K562 treated with DMSO at 1 percent for 12 hours (cell line): ENCODE results near the gene SHB. TPM values are rescaled to one million over a fixed set of nuclear protein-coding genes. Genes with fewer than 3 reads are reported as not detected.

ENCODE experiments used
- total RNA-seq: library from RNA; unstranded; fragments of 300-600 nt; gene quantifications from 2 replicates; pipeline ENCODE4 v1.2.3, GENCODE V29; 2022; ENCODE audit not compliant: insufficient read depth

The SHB gene, protein sequence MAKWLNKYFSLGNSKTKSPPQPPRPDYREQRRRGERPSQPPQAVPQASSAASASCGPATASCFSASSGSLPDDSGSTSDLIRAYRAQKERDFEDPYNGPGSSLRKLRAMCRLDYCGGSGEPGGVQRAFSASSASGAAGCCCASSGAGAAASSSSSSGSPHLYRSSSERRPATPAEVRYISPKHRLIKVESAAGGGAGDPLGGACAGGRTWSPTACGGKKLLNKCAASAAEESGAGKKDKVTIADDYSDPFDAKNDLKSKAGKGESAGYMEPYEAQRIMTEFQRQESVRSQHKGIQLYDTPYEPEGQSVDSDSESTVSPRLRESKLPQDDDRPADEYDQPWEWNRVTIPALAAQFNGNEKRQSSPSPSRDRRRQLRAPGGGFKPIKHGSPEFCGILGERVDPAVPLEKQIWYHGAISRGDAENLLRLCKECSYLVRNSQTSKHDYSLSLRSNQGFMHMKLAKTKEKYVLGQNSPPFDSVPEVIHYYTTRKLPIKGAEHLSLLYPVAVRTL
- 11.7 and 16.5 TPM in 2 replicates for total RNA-seq

DNA sequence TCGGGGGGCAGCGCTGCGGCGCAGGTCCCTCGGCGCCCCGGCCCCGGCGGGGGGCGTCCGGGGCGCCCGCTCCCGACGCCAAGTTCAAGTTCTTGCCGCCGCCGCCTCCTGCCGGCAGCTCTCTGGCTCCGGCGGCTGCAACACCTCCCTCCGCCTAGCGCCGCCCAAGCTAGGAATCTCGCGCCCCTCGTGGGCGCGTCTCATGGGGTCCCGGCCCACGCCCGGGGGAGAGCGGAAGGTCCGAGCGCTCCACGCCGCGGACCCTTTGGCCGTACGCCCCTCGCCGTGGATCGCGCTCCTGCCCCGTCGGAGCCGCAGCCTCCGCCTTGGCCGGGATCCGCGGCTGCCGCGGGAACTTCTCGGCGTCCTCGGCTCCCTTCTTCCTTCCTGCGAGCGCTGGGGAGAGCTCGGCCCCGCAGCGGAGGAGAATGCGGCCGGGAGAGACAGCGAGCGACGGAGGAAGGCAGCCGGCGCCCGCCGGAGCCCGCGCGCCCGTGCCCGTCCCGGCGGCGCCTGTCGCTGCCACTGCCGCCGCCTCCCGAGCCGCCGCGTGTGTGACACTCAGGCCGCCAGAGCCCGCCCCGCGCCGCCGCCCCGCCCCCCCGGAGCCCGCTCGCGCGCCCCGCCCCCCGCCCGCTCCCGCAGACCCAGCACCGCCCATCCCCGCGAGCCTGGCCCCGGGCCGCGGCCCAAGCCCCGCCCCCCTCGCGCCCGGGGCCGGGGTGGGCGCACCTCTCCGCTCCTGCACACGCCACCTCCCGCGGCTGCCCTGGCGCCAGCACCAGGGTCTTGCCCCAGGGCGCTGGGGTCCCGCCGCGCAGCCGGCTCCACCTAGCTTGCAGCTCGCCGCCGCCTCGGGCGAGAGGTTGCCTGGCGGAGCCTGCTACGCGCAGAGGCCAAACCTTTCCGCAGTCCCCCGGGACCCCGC, at the start of gene SHB:
Gene SHB, minus strand, starts transcription at position 527 of the 928 bp plus-strand sequence. CDS start 582 bp downstream, outside the sequence.

DNA sequence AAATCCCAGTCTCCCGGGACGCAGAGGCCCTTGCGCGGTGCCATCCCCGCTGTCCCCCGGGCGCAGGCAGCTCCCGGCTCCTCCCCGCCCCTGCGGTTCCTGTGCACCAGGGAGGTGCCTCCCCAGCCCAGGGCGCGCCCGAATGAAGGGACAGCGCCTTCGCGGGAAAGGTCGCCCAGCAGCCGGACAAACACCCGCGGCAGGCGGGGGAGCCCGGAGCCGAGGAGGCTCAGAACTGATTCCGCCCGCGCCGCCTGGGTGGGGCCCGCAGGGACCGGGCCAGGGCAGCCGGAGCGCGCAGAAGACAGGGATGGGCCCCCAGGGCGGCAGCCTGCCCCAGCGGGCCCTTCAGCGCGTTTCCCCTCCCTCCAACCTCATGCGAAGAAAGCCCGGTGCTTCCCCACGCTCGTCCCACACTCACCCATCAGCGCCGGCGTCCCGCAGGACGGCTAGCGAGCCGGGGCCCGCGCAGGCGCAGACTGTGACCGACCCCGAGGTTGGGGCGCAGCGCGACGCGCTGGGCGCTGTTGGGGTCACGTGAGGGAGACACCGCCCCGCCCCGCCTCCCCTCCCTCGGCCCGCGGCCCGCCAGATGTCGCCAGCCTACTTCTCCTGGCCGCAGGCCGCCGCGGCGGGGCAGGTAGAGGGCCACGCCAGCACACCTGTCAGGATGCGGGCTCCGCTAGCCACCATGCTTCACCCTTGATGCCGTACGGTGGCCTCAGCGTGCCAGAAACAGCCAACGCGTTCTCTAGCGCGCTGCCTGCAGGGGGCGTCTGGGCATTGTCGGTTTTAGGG, 165.2 kb downstream of the SHB start, which contains the start of gene SLC25A51:
Gene SLC25A51, minus strand, starts transcription at position 481 of the 798 bp plus-strand sequence. CDS start 15,577 bp downstream, outside the sequence.

Other genes starting within 250 kb of the SHB start
- 9.7 and 29.8 TPM in 2 replicates for gene SLC25A51, start 165.1 kb downstream of the SHB start, total RNA-seq